Endothelial cell (in vitro differentiated cells): ENCODE results near the gene MPDU1. TPM values are rescaled to one million over a fixed set of nuclear protein-coding genes. Genes with fewer than 3 reads are reported as not detected.
A peak's percentile ranks its signal among the peaks of the same experiment; 100 is the strongest.

ENCODE experiments used
- DNase-seq: peaks from one replicate; pipeline ENCODE4 v3.0.0; 2021; ENCODE audit warnings: low spot score
- H3K27ac Mint-ChIP-seq: one replicate; pipeline ENCODE4 v1.8.0; 2021; ENCODE audit warnings: mixed read lengths, inconsistent platforms; ENCODE audit not compliant: unreplicated experiment
- H3K27me3 Mint-ChIP-seq: one replicate; pipeline ENCODE4 v1.8.0; 2021; ENCODE audit warnings: mild to moderate bottlenecking, moderate library complexity, mixed read lengths, inconsistent platforms; ENCODE audit not compliant: unreplicated experiment
- H3K36me3 Mint-ChIP-seq: one replicate; pipeline ENCODE4 v1.8.0; 2021; ENCODE audit warnings: mild to moderate bottlenecking, low read depth, mixed read lengths, inconsistent platforms; ENCODE audit not compliant: unreplicated experiment
- H3K4me1 Mint-ChIP-seq: one replicate; pipeline ENCODE4 v1.8.0; 2021; ENCODE audit warnings: mild to moderate bottlenecking, mixed read lengths, inconsistent platforms; ENCODE audit not compliant: unreplicated experiment
- H3K4me3 Mint-ChIP-seq: one replicate; pipeline ENCODE4 v1.8.0; 2021; ENCODE audit warnings: mild to moderate bottlenecking, mixed read lengths, inconsistent platforms; ENCODE audit not compliant: unreplicated experiment
- H3K9me3 Mint-ChIP-seq: one replicate; pipeline ENCODE4 v1.8.0; 2021; ENCODE audit warnings: mixed read lengths, inconsistent platforms; ENCODE audit not compliant: unreplicated experiment
- total RNA-seq: library from RNA; stranded (reverse); fragmentation: NEBNext Ultra II Directional; extraction: Animal tissue kit (Norgen Biotek cat#: 25700); gene quantifications from one replicate; pipeline ENCODE4 v1.2.1, GENCODE V29; 2021; ENCODE audit not compliant: unreplicated experiment
- TF ChIP-seq, protein P1 (sequence below): fragments of 200-600 bp; sonication (generic); IDR thresholded peaks from one replicate; pipeline ENCODE4 v1.5.0; 2021; ENCODE audit warnings: antibody characterized with exemption; ENCODE audit not compliant: unreplicated experiment

Gene MPDU1
- total RNA-seq, 1 donor from 2014 or later = 51.8 TPM

DNA sequence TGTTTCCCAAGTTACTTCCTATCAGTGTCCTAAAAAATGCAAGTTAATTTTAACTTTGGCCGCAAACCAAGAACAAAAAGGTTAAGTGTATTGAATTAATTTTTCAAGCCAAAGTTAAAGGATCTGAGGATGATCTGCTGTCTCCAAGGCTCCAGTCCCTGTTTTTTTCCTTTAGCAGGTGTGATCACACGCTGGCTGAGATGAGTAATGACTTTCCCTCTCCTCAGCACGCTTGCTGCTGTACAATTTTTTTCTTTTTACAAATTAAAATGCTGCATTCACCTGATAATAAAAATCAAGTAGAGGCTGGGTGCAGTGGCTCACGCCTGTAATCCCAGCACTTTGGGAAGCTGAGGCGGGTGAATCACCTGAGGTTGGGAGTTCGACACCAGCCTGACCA lies 38.7 kb upstream of the MPDU1 start:
- Mint-ChIP-seq H3K4me1 (peaks cover 8% of the 10 kb centered on the region), H3K36me3 (no peaks in the 10 kb centered on the region), H3K9me3 (no peaks in the 10 kb centered on the region), H3K27ac (no peak overlapping the region), H3K4me3 (no peak overlapping the region), H3K27me3 (peaks cover 4% of the 10 kb centered on the region)
- DNase-seq = no peak
- TF ChIP-seq, protein P1, sequence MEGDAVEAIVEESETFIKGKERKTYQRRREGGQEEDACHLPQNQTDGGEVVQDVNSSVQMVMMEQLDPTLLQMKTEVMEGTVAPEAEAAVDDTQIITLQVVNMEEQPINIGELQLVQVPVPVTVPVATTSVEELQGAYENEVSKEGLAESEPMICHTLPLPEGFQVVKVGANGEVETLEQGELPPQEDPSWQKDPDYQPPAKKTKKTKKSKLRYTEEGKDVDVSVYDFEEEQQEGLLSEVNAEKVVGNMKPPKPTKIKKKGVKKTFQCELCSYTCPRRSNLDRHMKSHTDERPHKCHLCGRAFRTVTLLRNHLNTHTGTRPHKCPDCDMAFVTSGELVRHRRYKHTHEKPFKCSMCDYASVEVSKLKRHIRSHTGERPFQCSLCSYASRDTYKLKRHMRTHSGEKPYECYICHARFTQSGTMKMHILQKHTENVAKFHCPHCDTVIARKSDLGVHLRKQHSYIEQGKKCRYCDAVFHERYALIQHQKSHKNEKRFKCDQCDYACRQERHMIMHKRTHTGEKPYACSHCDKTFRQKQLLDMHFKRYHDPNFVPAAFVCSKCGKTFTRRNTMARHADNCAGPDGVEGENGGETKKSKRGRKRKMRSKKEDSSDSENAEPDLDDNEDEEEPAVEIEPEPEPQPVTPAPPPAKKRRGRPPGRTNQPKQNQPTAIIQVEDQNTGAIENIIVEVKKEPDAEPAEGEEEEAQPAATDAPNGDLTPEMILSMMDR = no peak

DNA sequence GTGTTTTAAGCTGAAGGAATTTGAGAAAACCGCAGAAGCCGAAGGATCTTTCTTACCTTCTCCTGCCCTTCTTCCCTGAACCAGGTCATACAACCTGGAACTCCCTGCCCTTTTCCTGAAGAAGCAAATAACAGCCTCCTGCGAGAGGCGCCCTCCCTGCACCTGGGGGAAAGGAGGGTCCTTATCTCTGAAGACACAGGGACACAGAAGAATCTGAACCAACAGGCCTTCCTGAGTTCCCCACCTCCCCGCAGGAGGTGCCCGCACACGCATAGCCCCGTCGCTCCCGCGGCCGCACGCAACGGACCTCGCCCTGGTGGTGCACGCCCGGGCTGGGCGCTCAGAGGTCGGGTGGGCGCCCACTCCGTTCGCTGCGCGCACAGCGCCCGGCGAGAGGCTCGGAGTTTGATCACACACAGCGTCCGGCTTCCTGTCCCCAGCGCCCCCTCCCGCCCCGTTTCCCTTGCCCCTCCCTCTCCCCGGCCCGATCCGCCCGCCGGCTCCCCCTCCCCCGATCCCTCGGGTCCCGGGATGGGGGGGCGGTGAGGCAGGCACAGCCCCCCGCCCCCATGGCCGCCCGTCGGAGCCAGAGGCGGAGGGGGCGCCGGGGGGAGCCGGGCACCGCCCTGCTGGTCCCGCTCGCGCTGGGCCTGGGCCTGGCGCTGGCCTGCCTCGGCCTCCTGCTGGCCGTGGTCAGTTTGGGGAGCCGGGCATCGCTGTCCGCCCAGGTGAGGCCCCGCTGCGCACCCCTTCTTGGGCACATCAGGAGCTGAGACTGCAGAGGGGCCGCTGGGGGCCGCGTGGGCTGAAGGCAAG lies 34.9 kb upstream of the MPDU1 start, which contains the start of gene TNFSF12:
Gene TNFSF12 (plus strand): TSS at position 474 of the 816 bp plus-strand sequence. CDS start 96 bp downstream, at position 570.
- Mint-ChIP-seq H3K27me3 (peaks cover 6% of the 10 kb centered on the region), H3K4me1 (peaks cover 18% of the 10 kb centered on the region), H3K4me3 (peak within 1 kb of the TSS; percentile 83), H3K36me3 (peaks cover 3% of the 10 kb centered on the region), H3K27ac (no peak within 1 kb of the TSS), H3K9me3 (no peaks in the 10 kb centered on the region)
- DNase-seq = peak; percentile 44
- TF ChIP-seq, protein P1 = no peak

DNA sequence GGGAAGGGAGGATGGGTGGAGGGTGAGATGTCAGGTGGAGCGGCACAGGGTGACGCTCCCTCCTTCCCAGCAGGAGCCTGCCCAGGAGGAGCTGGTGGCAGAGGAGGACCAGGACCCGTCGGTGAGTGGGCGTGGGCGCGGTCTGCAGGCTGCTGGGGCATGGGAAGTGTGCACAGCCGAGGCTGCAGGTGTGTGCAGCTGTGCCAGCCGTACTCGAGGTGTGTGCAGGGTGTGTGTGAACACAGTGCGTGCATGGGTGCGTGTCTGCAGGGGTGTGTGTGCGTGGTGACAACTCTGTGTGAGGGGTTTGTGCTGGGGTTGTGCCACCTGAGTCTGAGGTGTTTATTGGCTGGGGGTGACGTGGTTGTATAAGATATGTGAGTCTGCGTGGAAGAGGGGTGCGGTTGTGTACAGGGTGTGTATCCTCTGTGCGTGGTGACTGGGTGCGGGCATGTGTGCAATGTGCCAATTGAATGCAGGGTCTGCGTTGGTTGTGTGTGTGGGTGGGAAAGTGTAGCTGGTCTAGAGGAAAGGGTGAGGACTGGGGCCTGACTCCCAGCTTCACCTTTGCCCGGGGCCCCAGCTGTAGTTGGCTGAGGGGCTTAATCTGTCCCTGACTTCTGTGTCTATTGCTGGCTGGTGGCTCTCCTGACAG lies 34.1 kb upstream of the MPDU1 start:
- Mint-ChIP-seq H3K4me3 (peak overlapping the region; percentile 80), H3K27ac (no peak overlapping the region), H3K9me3 (no peaks in the 10 kb centered on the region), H3K36me3 (peaks cover 3% of the 10 kb centered on the region), H3K4me1 (peaks cover 18% of the 10 kb centered on the region), H3K27me3 (peaks cover 6% of the 10 kb centered on the region)
- no peak for DNase-seq
- TF ChIP-seq, protein P1 = no peak

DNA sequence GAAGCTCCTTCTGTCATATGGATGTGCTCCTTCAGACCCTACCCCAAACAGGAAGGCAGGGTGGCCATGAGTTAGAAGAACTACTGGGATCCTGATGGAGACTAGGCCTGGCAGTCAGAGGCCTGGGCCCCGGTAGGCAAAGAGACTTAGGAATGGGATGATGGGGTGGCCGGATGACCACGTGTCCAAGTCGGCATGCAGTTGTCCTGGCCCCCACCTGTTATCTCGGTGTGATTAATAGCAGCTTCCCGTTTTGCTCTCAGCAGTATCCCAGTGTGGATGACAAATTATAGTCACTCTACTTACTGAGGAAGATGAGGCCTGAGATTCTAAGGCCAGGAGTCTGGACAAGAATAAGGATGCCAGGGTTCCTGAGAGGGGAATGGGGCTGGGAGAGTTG lies 33.3 kb upstream of the MPDU1 start:
- DNase-seq = no peak
- H3K27me3 Mint-ChIP-seq = peaks cover 9% of the 10 kb centered on the region
- no peak overlapping the region for H3K4me3 Mint-ChIP-seq
- no peaks in the 10 kb centered on the region for H3K9me3 Mint-ChIP-seq
- H3K27ac Mint-ChIP-seq = no peak overlapping the region
- H3K4me1 Mint-ChIP-seq = peaks cover 21% of the 10 kb centered on the region
- H3K36me3 Mint-ChIP-seq = peaks cover 3% of the 10 kb centered on the region
- TF ChIP-seq, protein P1 = no peak

DNA sequence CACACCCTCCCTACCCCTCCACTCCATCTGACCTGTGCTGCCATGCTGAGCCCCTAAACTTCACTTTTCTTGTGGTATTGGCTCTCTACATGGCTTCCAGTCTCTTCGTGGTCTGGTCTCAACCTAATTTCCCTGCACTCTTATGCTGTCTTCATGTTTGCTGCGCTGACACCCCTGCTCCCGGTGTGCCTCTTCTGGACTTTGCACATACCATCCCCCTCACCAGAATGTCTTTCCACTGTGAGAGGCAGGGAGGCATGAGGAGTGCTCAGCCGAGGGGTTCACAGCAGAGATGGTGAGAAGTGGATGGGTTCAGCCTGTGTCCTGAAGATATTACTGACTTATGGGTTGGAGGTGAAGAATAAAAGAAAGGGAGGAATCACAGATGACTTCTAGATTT lies 32.3 kb upstream of the MPDU1 start:
- peaks cover 9% of the 10 kb centered on the region for H3K27me3 Mint-ChIP-seq

More for the DNA sequence above, 32.3 kb upstream of the MPDU1 start:
- Mint-ChIP-seq H3K36me3 (peaks cover 3% of the 10 kb centered on the region), H3K4me1 (peaks cover 21% of the 10 kb centered on the region), H3K27ac (peak overlapping the region; percentile 22), H3K9me3 (no peaks in the 10 kb centered on the region), H3K4me3 (no peak overlapping the region)
- TF ChIP-seq, protein P1 = no peak
- DNase-seq = no peak
